HG03469 (cell line): ENCODE measurements around the gene TRIM72.
"Not testable (repeated sequence)": the region's sequence is repeated elsewhere in the genome, so short reads cannot be mapped to it uniquely, and the experiment has no call there.

Experiments used
- ATAC-seq: cut with Tn5 transposase; IDR thresholded peaks from one replicate; pipeline ENCODE4 v1.9.1; 2021; ENCODE audit warnings: mild to moderate bottlenecking, moderate library complexity, moderate number of reproducible peaks; ENCODE audit not compliant: unreplicated experiment

The TRIM72 gene, protein sequence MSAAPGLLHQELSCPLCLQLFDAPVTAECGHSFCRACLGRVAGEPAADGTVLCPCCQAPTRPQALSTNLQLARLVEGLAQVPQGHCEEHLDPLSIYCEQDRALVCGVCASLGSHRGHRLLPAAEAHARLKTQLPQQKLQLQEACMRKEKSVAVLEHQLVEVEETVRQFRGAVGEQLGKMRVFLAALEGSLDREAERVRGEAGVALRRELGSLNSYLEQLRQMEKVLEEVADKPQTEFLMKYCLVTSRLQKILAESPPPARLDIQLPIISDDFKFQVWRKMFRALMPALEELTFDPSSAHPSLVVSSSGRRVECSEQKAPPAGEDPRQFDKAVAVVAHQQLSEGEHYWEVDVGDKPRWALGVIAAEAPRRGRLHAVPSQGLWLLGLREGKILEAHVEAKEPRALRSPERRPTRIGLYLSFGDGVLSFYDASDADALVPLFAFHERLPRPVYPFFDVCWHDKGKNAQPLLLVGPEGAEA

DNA sequence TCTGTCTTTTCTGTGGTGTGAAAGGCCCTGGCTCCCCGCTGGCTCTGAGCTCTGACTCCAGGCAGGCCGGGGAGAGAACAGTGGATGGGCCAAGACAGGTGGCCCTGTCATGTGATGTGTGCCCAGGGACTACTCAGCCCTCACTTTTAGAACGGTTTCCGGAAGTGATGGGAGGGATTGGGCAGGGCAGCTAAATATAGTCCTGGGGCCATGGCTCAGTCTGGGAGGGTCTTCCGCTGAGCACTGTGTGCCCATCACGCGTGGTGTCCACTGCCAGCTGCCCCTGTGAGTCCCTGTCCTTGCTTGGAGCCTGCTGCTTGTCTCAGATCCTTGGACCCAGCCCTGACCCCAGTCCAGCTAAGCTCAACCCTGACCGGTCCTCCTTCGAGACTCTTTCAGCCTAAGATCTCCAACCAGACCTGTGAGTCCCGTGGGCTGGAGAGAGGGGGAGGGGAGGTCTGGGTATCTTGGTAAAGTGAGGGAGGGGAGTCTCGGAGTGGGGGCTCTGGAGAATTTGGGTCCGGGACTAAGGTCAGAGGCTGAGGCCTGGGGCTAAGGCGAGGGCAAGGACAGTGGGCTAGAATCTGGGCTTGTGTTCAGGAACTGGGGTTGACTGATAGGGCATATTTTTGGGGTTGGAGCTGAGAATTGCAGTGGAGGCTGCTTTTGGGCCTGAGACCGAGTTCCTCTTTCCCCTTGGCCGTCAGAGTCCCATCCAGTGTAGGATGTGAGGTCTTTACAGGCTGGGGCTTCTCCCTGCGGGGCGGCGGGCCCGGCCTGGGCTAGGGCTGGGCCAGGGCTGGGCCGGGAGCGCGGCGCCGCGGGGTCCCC is at the start of gene TRIM72:
Gene TRIM72, plus strand, starts transcription at position 243 of the 831 bp plus-strand sequence. CDS start 620 bp downstream, outside the sequence.
- ATAC-seq: no peak

DNA sequence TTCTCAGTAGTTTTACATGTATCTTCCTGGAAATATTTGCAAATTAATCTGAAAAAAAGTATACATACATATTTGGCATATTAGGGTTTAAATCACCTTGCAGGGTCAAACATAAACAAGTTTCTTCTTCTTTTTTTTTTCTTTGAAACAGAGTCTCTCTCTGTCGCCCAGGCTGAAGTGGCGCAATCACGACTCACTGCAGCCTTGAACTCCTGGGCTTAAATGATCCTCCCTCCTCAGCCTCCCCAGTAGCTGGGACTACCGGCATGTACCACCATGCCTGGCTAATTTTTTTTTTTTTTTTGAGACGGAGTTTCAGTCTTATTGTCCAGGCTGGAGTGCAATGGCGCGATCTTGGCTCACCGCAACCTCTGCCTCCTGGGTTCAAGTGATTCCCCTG is 46.6 kb upstream of the TRIM72 start:
- no peak for ATAC-seq

DNA sequence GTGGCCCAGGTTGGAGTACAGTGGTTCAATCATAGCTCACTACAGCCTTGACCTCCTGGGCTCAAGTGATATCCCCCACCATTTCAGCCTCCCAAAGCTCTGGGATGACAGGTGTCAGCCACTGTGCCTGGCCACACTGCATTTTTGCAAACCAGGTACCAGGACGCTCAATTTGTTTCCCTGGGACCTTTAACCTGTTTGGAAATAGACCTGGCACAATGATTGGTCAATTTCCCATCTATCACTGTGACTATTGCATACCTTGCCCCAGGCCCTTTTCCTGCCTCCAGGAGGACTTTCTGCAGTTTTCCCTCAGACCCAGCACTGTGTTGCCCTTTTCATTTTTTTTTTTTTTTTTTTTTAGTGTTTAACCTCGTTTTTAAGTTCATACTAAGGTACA is 45.1 kb upstream of the TRIM72 start:
- ATAC-seq: no peak

DNA sequence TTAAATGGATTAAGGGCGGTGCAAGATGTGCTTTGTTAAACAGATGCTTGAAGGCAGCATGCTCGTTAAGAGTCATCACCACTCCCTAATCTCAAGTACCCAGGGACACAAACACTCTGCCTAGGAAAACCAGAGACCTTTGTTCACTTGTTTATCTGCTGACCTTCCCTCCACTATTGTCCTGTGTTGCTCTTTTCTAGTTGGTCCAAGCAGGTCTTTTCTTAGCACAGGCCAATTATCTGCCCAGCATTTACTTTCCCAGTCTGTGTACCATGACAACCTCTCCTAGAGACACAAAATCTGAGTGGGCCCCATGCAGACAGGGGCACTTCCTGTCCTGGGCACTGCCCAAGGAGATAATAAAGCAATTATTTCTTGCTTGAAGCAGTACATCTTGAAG is 43.9 kb upstream of the TRIM72 start:
- ATAC-seq: not testable (repeated sequence)

DNA sequence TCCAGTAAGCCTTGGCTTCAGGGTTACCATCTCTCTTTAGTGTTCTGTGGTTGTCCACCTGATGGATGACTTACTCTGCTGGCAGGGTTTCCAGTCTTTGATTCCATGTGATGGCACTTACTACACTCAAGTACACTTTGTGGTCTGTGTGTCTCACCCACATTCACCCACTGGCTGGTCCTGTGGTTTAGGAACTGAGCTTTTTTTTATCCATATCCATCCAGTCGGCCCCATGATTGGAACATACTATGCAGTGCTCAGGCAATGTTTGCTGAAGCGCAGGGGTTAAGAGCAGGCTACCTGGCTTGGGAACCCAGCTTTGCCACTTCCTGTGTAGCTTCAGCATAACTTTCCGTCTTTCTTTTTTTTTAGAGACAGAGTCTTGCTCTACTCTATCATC is 36.8 kb upstream of the TRIM72 start:
- no peak for ATAC-seq

DNA sequence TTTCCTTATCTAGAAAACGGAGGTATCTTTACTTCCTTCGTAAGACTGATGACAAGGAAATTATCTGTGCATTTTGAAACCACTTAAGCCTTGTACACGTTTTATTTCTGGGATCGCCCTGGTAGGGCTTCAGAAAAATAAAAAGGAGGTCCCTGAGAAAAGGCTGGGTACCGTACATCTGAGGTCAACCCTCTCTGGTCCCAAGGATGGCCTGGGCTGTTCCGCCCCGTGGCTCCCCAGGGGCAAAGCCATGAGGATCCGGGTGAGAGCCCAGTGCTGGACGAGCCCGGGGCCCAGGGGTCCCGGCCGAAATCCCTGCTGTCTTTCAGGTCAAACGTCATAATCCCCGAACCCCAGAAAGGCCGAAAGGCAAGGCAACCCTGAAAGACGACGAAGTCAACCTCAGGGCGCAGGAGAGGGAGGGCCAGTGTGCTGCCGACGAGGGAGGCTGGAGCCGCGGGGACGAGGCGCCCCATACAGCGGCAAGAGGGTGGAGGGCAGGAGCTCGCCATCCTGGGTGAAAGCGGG is 34.6 kb upstream of the TRIM72 start:
- peak; percentile 2 for ATAC-seq

DNA sequence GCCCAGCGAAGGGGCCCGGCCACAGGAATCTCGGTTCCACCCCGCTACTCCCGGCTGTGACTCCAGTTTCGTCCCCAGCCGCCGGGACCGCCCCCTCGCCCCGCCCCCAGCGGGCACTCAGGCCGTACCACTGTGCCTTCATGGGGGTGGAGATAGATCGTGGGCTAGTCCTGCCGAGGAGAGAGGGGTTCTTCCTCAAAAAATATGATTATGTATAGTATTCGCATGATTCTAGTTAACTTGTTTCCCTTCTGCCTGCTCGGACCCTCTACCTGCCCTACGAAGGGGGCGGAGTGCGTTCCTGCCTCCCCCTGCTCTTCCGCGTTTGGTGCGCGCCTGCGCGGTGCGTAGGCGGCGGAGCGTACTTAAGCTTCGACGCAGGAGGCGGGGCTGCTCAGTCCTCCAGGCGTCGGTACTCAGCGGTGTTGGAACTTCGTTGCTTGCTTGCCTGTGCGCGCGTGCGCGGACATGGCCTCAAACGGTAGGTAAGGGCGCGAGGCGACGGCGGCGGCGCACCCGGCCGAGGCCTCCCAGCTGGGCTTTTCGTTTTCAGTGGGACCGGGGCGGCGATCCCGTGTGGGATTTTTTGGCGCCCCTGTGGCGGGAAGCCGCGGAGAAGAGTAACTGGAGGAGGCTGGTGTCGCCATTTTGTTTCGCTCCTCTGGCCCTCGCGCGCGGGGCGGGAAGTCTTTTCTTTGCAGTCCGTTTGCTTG is 34.0 kb upstream of the TRIM72 start, which contains the start of gene FUS:
Gene FUS, plus strand, starts transcription at position 393 of the 713 bp plus-strand sequence. Its CDS starts 76 bp downstream, at position 469.
- peak; percentile 41 for ATAC-seq

DNA sequence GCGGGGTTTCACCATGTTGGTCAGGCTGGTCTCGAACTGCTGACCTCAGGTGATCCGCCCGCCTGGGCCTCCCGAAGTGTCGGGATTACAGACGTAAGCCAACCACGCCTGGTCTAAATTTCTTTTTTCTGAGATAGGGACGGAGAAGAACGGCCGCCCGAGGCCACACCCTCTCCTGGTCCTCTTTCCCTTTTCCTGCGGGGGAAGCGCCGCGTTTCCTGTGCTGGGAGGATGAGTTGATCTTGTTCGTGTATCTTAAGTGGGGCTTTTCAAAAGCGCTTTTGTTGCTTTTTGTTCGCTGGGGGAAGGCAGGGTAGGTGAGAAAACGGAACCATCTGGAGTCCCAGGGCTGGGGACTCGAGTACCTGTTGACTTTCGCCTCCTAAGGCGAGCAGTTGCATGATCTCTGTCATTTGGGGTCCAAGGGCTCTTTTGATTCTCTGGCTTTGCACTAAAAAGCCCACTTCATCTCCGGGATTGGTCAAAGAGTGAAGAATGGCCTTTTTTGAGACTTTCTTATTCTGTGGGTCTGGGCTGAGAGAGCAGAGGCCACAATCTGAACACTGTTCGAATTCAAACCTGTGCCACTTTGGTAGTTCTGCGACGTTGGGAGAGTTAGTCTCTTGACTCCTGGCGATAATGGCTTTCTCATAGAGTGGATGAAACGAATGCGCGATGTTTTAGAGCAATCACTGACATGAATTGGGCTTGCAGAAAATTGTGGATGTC is 32.7 kb upstream of the TRIM72 start:
- no peak for ATAC-seq

DNA sequence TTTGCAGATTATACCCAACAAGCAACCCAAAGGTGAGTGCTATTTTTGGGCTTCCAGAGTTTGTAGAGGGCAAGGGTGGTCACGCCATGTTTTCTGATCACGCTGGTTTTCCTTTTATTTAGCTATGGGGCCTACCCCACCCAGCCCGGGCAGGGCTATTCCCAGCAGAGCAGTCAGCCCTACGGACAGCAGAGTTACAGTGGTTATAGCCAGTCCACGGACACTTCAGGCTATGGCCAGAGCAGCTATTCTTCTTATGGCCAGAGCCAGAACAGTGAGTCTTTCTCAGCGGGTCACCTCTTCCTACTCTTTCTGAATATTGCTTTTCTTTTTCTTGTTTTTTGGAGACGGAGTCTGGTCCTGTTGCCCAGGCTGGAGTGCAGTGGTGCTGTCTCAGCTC is 31.5 kb upstream of the TRIM72 start:
- ATAC-seq: no peak

DNA sequence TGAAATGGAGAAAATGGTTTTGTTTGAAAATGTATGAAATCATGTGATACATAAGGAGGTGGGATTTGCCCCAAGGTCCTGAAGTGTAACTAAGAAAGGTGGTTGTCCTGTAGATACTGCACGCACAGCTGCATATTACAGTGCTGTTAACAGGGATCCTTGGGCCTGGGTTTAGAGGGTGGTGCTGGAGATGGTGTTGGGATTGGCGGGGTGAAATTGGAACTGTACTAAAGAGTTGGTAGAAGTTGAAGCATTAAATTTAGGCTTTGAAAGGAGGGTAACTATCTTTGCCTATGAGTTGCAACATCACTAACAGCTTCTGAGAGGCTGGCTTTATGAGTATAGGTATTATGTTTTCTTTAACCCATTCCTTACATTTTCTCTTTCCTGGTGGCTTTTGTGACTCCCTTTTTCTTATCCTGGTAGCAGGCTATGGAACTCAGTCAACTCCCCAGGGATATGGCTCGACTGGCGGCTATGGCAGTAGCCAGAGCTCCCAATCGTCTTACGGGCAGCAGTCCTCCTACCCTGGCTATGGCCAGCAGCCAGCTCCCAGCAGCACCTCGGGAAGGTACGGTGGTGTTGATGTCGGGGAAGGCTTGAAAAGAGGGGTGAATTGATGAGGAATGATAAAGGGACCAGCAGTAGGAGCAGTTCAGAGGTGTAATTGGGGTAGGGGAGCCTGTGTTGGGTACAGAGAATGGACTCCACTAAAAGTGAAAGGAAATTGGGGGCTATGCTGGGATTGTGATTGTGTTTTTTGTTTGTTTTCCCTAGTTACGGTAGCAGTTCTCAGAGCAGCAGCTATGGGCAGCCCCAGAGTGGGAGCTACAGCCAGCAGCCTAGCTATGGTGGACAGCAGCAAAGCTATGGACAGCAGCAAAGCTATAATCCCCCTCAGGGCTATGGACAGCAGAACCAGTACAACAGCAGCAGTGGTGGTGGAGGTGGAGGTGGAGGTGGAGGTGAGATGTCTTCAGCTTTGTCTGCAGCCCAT is 30.2 kb upstream of the TRIM72 start:
- no peak for ATAC-seq

DNA sequence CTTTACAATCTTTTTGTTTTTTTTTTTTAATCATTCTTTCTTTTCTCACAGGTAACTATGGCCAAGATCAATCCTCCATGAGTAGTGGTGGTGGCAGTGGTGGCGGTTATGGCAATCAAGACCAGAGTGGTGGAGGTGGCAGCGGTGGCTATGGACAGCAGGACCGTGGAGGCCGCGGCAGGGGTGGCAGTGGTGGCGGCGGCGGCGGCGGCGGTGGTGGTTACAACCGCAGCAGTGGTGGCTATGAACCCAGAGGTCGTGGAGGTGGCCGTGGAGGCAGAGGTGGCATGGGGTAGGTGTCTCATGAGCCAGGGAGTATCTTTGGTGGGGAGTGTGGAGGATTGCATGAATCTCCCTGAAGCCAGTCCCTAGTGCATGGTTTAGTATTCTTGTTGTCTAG is 29.0 kb upstream of the TRIM72 start:
- ATAC-seq: no peak

DNA sequence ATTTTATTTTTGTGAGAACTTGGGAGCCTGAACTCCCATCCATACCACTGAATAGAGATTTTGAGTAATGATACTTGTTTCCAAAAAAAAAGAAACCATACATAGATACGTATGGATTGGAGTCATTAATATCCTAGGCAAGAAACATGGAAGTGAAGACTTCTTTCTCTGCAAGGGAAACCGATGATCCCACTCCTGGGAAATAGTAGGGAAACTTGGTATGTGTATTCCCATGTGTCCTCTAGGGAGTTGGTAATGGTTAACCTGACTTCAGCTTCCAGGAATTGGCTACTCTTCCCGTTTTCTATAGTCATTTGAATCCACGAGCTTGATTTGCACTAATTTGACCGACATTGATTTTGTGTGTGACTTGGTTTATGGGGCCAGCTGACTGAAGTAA is 28.6 kb upstream of the TRIM72 start:
- no peak for ATAC-seq

DNA sequence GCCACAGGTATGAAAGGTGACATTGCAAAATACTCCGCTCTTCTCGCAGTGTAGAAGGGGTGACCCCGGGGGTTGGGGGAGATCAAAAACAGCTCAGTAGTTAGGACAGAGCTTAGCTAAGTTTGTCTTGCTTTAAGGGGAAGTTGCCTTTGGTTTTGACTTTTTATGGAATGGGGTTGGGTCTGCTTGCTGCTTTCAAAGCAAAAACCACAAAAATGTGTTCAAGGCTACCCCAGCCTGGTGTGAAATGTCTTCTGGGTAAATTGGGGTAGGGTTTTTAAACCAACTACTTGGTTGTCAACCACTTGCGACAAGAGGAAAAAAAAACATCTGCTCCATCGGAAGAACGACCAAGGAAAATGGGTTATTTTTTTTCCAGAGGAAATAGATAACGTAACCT is 27.7 kb upstream of the TRIM72 start:
- no peak for ATAC-seq

DNA sequence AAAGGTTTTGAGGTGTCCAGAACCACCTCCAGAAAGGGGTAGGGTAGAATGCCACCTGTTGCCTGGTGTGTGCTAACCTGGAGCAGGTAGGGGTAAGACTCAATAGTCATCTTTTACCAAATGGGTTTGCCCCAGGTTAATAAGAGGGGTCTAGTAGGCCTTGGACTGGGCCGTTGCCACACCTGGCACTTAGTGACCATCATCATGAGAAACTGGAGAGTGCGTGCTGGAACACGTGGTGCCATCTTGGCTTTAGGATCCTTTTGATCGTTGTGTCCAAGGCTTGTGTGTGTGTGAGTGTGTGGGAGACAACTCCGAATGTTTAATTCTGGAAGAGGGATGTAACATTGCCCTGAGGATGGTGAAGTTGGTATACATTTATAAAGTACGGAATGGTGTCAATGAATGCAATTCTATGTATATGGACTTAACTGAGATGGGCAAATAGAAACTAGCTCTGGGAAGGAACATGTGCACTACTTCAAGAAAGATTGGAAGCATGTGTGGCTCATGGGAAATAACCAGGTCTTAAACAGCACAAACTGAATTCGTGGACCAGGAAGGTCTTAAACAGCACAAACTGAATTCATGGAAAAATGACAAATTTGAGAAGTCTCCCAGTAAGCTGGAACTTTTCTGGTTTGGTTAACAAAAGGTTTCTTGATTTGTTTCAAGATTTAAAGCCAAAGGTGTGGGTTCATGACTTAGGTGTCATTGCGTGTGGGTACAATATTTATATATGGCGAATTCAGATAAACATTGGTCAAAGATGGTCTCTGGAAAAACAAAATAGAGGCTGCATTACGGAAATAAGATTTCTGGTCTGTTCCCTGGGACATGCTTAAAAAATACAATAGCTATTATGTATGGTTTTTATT is 26.8 kb upstream of the TRIM72 start:
- ATAC-seq: no peak

DNA sequence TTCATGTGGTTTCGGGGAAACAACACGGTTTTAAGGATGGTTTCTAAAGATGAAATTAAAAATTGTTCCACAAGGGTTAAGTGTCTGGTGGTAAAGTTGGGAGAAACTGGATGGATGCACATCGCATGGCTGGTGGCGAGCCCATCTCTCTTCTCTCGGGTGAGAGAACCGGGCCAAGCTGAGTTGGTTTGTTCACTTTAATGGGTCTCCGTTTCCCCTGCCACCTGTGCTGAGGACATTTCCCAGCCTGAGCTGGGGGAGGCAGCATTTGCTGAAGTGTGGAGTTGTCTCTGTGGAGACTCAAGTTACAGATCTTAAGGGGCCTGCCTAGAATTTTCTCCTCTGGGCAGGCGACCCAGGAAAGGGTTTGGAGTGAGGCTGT is 26.1 kb upstream of the TRIM72 start:
- no peak for ATAC-seq

DNA sequence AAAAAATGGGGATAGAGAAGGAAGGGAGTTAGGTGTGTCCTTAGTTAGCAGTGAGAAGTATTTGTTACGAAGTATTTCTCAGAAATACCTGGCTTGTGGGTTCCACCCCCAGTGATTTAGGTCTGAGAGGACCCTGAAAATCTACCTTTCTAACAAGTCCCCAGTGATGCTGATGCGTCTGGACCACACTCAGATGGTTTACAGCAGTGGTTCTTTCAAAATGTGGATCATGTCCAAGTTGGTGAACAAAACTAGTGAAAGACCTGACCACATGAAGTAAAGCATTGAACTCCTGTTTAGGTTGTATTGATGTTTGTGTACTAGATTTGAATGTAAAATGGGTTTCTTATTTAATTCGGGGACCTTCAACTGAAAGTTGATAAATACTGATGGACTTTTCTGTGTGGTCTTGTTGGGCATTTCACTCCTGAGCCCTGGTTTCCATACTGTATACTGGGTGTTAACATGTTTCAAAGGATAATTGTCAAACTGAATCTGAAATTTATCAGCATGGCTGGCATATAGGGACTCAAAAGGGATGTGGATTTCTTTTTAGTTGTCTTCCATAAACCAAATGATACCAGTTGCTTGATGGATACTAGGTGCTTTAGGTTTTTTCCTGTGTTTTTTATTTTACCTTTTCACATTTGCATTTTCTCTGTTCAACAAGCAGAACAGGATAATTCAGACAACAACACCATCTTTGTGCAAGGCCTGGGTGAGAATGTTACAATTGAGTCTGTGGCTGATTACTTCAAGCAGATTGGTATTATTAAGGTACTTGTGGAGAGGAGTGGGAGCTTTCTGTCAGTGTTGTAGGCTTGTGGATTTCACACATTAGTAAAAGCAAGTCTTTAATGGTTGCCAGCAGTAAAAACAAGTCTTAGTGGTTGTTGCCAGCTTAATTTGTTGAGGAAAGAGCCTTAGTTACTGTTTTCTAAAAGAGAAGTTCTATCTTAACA is 25.2 kb upstream of the TRIM72 start:
- ATAC-seq: no peak

DNA sequence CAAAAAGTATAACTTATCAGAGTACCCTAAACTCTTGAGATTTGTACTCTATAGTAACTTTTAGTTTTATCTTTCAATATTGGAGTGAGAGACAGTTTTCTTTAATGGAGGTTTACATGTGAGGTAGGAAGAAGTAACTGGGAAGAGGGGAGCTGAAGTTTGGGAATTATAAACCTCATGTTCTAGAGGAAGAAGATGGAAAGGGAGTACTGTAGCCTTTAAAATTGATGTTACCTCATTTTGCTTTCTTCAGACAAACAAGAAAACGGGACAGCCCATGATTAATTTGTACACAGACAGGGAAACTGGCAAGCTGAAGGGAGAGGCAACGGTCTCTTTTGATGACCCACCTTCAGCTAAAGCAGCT is 24.5 kb upstream of the TRIM72 start:
- ATAC-seq: no peak
